NCI-H1417 (cell line): ENCODE results near the gene TSPAN3.

Experiments
- DNase-seq, 3 experiments: peaks; one replicate each; lab custom pipeline; 2025; lab: John Stamatoyannopoulos, UW

Gene TSPAN3

GRCh38 chr15:77070495-77071304, at the start of gene TSPAN3:
TSPAN3 (minus strand) TSS chr15:77071109; CDS start chr15:77070954, 155 bp downstream.
- DNase-seq = peak; percentile 90 to 98 (median 97)

- DNase-seq = no peak
Observed at GRCh38 chr15:77120576-77120975, 49.7 kb upstream of the TSPAN3 start.

- DNase-seq = no peak
Observed at GRCh38 chr15:77119446-77119845, 48.5 kb upstream of the TSPAN3 start.

- peak; percentile 23 to 83 (median 59) for DNase-seq
Observed at GRCh38 chr15:77118882-77119321, 48.0 kb upstream of the TSPAN3 start.

GRCh38 chr15:77115179-77115578, 44.3 kb upstream of the TSPAN3 start:
- DNase-seq = no peak

- DNase-seq = no peak
Observed at GRCh38 chr15:77112838-77113504, 42.1 kb upstream of the TSPAN3 start.

- no peak for DNase-seq
Observed at GRCh38 chr15:77111789-77112188, 40.9 kb upstream of the TSPAN3 start.

GRCh38 chr15:77107531-77108355, 36.8 kb upstream of the TSPAN3 start:
- peak; percentile 32 to 72 (median 36) for DNase-seq

GRCh38 chr15:77107068-77107467, 36.2 kb upstream of the TSPAN3 start:
- DNase-seq = no peak

GRCh38 chr15:77104155-77104554, 33.2 kb upstream of the TSPAN3 start:
- no peak for DNase-seq

GRCh38 chr15:77099741-77100463, 29.0 kb upstream of the TSPAN3 start:
- no peak for DNase-seq

- DNase-seq = no peak
Observed at GRCh38 chr15:77098572-77098971, 27.7 kb upstream of the TSPAN3 start.

- DNase-seq = no peak
Observed at GRCh38 chr15:77097921-77098320, 27.0 kb upstream of the TSPAN3 start.

- DNase-seq = no peak
Observed at GRCh38 chr15:77097248-77097721, 26.4 kb upstream of the TSPAN3 start.

GRCh38 chr15:77096541-77096940, 25.6 kb upstream of the TSPAN3 start:
- DNase-seq = no peak

GRCh38 chr15:77096138-77096537, 25.2 kb upstream of the TSPAN3 start:
- no peak for DNase-seq

- no peak for DNase-seq
Observed at GRCh38 chr15:77094397-77095030, 23.6 kb upstream of the TSPAN3 start.

GRCh38 chr15:77093436-77093835, 22.5 kb upstream of the TSPAN3 start:
- DNase-seq = no peak

GRCh38 chr15:77091097-77091496, 20.2 kb upstream of the TSPAN3 start:
- no peak for DNase-seq

- no peak for DNase-seq
Observed at GRCh38 chr15:77087213-77087612, 16.3 kb upstream of the TSPAN3 start.

- DNase-seq = no peak
Observed at GRCh38 chr15:77085297-77085696, 14.4 kb upstream of the TSPAN3 start.
